Measurements from ENCODE around the gene FBXO15. TPM values are rescaled to one million over a fixed set of nuclear protein-coding genes. Genes with fewer than 3 reads are reported as not detected.

Gene FBXO15
- total RNA-seq, 1 donor from 2014 or later, result 0.76 TPM

DNA sequence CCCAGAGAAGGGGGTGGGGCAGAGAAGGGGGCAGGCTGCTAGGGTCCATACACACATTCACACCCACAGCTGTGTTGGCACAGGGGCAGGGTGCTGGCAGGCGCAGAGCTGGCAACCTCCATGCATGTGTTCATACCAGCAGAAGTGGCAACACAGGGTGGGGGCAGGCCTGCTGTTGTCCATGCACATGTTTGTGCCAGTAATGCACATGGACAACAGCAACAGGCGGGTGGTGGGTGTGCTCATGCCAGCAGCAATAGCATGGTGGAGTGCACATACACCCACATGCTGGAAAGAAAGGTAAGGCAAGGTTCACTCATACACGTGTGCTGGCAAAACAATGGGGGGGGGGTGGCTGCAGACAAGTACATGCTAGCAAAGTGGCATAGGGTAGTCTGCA lies 54.7 kb downstream of the FBXO15 start:
- H3K4me3 Mint-ChIP-seq (ENCODE audit: unreplicated experiment), result no peak overlapping the region
- H3K27me3 Mint-ChIP-seq (ENCODE audit: unreplicated experiment), result peaks cover 3% of the 10 kb centered on the region
- peaks cover 8% of the 10 kb centered on the region for H3K9me3 Mint-ChIP-seq (ENCODE audit: unreplicated experiment)
- peaks cover 22% of the 10 kb centered on the region for H3K36me3 Mint-ChIP-seq (ENCODE audit: unreplicated experiment)
- no peak overlapping the region for H3K27ac Mint-ChIP-seq (ENCODE audit: unreplicated experiment)
- no peak for DNase-seq
- TF ChIP-seq, protein P1, sequence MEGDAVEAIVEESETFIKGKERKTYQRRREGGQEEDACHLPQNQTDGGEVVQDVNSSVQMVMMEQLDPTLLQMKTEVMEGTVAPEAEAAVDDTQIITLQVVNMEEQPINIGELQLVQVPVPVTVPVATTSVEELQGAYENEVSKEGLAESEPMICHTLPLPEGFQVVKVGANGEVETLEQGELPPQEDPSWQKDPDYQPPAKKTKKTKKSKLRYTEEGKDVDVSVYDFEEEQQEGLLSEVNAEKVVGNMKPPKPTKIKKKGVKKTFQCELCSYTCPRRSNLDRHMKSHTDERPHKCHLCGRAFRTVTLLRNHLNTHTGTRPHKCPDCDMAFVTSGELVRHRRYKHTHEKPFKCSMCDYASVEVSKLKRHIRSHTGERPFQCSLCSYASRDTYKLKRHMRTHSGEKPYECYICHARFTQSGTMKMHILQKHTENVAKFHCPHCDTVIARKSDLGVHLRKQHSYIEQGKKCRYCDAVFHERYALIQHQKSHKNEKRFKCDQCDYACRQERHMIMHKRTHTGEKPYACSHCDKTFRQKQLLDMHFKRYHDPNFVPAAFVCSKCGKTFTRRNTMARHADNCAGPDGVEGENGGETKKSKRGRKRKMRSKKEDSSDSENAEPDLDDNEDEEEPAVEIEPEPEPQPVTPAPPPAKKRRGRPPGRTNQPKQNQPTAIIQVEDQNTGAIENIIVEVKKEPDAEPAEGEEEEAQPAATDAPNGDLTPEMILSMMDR (IDR thresholded peaks at IDR 0.05; ENCODE audit: partially characterized antibody, unreplicated experiment), result no peak
- H3K4me1 Mint-ChIP-seq (ENCODE audit: low read depth, unreplicated experiment), result peaks cover 10% of the 10 kb centered on the region

- H3K4me1 Mint-ChIP-seq (ENCODE audit: low read depth, unreplicated experiment), result peaks cover 11% of the 10 kb centered on the region
- H3K27ac Mint-ChIP-seq (ENCODE audit: unreplicated experiment), result no peak overlapping the region
These were observed 63.3 kb downstream of the FBXO15 start for GRCh38 chr18:74084184-74084855.

GRCh38 chr18:74083557-74083952 lies 64.1 kb downstream of the FBXO15 start:
- TF ChIP-seq, protein P1 (IDR thresholded peaks at IDR 0.05; ENCODE audit: partially characterized antibody, unreplicated experiment), result no peak
- Mint-ChIP-seq H3K27ac (ENCODE audit: unreplicated experiment) (no peak overlapping the region), H3K4me3 (ENCODE audit: unreplicated experiment) (no peak overlapping the region)

More at GRCh38 chr18:74084184-74084855, 63.3 kb downstream of the FBXO15 start:
- H3K9me3 Mint-ChIP-seq (ENCODE audit: unreplicated experiment), result no peaks in the 10 kb centered on the region
- no peak overlapping the region for H3K4me3 Mint-ChIP-seq (ENCODE audit: unreplicated experiment)
- H3K36me3 Mint-ChIP-seq (ENCODE audit: unreplicated experiment), result peaks cover 12% of the 10 kb centered on the region
- TF ChIP-seq, protein P1 (IDR thresholded peaks at IDR 0.05; ENCODE audit: partially characterized antibody, unreplicated experiment), result no peak
- peaks cover 1% of the 10 kb centered on the region for H3K27me3 Mint-ChIP-seq (ENCODE audit: unreplicated experiment)
- no peak for DNase-seq

GRCh38 chr18:74082742-74083556 lies 64.7 kb downstream of the FBXO15 start:
- Mint-ChIP-seq H3K27ac (ENCODE audit: unreplicated experiment) (peak overlapping the region; percentile 50), H3K4me3 (ENCODE audit: unreplicated experiment) (peak overlapping the region; percentile 28)

More at GRCh38 chr18:74083557-74083952, 64.1 kb downstream of the FBXO15 start:
- DNase-seq, result no peak
- Mint-ChIP-seq H3K27me3 (ENCODE audit: unreplicated experiment) (peaks cover 1% of the 10 kb centered on the region), H3K9me3 (ENCODE audit: unreplicated experiment) (no peaks in the 10 kb centered on the region), H3K36me3 (ENCODE audit: unreplicated experiment) (peaks cover 4% of the 10 kb centered on the region), H3K4me1 (ENCODE audit: low read depth, unreplicated experiment) (peaks cover 11% of the 10 kb centered on the region)

More at GRCh38 chr18:74082742-74083556, 64.7 kb downstream of the FBXO15 start:
- Mint-ChIP-seq H3K27me3 (ENCODE audit: unreplicated experiment) (peaks cover 1% of the 10 kb centered on the region), H3K4me1 (ENCODE audit: low read depth, unreplicated experiment) (peaks cover 11% of the 10 kb centered on the region), H3K36me3 (ENCODE audit: unreplicated experiment) (no peaks in the 10 kb centered on the region), H3K9me3 (ENCODE audit: unreplicated experiment) (no peaks in the 10 kb centered on the region)
- no peak for DNase-seq
- TF ChIP-seq, protein P1 (IDR thresholded peaks at IDR 0.05; ENCODE audit: partially characterized antibody, unreplicated experiment), result no peak

Data from glutamatergic neuron (in vitro differentiated cells).